ENCODE data around the gene INHBA.

INHBA gene

DNA sequence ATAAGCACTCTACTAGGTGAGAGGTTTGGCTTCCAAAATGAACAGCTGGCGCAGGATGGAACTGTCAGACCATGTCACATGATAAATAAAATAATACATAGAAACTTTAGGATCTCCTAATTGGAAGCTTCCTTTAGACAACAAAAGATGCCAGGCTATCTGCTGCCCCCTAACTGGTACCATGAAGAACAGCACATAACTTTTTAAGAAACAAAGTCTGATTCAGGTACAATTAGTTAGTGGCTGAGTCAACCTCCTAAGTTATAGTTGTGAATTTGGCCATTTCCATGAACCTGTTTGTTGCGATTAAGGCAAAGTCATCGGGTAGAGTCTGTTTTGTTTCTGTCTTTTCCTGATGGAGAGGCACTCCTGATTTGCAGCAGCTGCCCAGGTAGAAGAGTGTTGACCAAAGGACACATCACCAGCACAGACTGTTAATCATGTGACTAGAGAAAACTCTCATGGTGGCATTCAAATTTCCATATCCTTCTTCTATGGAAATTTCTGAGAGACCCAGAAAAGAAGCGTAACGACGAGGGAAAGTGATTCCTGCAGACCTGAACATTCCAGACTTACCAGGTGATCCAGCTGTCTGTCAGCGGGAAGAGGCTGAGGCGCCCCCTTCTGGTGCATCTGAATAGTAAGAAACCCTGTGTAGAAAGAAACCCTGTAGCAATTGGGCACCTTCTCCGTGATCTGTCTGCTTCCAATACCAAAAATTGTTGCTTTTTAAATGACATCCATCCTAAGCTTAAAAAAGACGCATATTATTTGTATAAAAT is 8.6 kb upstream of the INHBA start:
- DNase-seq (ENCODE audit: low read depth in 2 of 2), result no peak

DNA sequence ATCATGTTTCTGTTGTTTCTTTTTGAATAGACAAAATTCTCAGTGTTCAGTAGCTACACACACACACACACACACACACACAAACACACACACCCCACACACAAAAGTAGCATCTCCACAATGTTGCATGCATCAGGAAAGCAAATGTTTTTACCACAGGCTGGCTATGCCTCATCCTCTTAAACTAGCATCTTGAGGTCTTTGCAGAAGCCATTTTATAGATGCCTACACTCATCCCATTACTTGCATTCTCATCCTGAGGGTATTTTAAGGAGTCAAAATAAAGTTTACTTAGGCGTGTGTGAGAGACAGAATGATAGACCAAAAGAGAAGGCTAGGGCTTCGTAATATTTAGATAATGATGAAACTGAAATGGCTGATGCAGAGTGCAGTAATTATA is 7.9 kb upstream of the INHBA start:
- no peak for DNase-seq (ENCODE audit: low read depth in 2 of 2)

DNA sequence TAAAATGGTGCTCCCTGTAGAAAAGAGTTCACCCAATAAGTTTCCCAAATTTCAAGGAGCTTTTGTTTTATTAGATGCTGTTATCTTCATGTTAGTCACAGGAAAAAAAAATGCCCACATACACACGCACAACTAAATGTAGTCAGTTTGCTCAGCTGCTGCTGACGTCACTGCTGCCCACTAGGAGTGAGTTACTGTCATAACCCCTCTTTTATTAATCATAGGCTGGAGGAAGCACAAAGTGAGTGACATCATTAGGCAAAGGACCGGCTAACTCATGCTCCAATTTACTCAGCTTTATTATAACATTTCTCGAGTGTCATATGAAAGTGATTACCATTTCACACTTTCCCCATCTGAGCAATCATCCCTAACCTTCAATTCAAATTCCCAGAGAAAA is 6.7 kb upstream of the INHBA start:
- DNase-seq (ENCODE audit: low read depth in 2 of 2), result peak; percentile 63 to 65

DNA sequence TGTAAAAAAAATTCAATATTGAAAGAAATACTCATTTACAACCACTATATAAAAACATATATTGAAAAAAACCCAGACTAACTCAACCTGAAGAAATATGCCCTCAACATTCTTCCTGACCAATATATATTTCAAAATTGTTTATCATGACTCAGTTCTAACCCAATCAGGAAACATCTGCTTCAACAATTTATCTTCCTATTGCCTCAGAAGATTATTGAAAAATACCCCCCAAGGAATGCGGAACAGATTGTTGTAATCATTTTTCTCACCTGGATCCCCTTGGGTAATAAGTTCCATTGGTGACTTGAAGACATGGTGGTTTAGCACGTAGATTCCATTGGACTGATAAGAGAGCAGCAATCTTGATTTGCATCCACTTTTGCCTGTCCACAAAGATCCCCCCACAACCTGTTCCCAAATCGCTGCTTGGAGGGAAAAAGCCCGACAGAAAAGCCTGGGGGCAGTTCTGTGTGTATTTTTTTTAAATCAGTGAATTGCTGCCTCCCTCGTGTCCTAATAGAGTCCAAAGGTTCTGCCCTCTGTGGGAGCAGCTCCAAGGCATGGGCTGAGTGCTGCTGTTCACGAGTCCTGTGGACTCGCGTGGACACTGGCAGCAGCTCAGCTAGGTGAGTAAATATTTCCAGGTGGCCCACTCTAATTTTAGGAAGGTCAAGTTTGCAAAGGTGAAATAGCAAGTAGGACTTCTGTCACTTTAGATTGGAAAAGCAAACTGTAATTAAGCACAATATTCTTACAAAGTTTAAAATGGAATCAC is 5.9 kb upstream of the INHBA start:
- DNase-seq (ENCODE audit: low read depth in 2 of 2), result no peak

DNA sequence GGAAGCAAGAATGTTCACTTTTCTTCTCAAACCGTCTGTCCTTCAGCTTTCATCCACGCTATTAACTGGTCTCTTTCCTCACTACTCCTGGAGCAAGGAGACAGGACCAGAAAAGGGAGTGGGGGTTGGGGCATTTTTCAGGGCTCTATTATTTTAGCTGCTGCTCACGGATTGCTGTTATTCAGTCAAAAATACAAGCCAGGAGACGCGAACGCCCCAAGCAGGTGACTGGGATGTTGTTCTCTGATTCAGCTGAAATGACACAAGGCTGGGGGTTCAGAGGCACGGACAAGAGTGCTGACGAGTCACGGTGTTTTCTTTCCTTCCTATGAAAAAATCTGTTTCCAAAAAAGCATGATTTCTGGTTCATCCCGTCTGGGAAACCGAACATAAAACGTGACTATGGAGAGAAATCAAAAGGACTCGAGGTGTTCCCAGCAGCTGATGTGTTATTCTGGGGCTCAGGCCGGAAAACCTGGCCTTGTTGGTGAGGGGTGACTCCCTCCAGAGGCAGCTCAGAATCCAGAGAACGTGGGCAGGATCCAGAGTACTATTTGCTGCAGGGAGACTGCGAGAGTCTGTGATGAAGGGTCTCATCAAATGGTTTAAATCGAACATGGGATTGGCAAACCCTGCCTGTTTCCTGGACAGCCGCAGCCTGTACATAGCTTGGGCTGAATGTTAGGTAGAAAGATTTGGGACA is 3.5 kb upstream of the INHBA start:
- no peak for DNase-seq (ENCODE audit: low read depth in 2 of 2)

DNA sequence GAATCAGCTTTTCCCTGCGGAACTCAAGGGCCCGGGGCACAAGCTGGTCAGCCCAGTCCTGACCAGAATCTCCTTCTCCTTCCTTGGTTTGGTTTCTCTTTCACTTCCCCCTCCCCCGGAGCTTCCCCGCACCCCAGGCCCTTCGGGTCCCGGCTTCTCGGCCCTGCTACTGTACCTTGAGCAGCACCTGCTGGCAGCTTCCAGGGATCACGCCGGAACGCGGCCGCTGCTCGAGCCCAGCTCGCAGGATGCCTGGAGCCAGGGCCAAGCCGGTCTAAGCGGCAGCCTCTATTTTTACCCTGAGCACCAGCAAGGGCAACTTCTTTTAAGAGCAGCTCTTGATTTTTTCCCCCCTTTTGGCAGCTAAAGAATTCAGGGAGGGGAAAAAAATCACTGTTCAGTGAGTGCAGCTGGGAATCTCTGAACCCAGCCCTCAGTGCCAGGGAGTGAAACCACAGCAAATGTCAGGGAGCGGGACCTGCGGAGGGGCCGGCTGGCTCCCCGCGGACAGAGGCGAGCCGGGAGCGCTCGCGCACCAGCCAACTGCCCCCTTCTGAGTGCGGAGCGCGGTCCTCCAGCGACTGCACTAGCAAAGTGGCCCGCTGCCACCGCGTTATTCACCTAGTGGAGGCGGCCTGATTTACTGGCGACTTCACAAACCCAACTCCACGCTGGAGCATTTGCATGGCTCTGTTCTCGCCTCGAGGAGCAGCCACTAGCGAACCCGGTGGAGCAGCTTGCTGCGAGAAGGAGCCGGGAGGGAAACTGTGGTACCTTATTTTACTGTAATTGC is 2.4 kb upstream of the INHBA start:
- DNase-seq (ENCODE audit: low read depth in 2 of 2), result peak; percentile 74 to 79

DNA sequence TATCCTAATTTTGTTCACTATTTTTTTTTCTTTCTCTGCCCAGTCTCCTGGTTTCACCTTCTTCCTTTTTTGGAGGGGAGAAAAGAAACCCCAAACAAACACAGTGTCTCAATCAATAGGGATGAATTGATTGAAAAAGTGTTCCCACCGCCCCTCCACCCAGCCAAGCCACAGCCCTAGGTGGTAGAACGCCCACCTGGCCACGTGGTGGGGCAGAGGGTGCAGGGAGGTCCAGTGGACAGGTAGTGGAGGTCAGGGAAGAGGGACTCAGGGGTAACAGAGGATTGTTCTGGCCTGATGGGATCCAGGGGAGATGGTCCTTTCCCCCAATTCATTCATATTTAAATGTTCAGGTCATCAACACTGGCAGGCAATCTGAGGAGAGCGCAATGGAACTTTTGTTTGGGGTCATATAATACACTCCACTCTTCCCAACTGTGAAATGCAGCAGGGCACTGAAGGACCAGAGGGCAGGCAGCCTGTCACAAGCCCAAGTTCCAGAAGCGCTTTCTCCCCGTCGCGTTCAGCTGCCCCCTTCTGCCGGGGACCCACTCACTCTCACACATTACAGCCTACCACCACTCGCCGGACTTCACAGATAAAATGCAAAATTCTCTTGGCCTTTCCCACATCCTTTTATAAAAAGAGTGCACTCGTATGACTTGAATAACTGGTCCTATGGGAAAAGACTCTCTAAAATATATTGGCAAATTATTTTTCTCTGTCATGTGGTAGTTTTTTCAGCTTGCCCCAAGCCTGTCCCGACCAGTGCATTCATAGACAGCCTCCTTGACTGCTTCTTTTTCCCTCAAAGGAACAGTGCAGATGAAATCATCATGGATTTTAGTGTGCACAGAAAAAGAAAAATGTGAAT is 1.6 kb downstream of the INHBA start:
- DNase-seq (ENCODE audit: low read depth in 2 of 2), result no peak

DNA sequence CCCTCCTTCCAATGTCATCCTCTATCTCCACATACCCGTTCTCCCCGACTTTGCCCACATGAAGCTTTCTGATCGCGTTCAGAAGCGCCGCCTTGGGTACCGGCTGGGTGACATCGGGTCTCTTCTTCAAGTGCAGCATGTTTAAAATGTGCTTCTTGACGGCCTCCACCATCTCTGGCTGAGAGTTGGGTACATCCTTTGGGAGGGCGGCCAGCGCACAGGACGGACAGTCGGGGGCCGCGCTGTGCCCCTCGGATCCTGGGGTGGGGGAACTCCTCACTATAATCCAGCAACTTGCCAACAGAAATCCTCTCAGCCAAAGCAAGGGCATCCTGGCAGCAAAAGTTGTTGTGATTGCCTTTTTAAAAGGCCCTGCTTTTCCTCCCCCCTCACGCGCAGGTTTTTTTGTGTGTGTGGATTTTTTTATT is 2.8 kb downstream of the INHBA start:
- DNase-seq (ENCODE audit: low read depth in 2 of 2), result no peak

DNA sequence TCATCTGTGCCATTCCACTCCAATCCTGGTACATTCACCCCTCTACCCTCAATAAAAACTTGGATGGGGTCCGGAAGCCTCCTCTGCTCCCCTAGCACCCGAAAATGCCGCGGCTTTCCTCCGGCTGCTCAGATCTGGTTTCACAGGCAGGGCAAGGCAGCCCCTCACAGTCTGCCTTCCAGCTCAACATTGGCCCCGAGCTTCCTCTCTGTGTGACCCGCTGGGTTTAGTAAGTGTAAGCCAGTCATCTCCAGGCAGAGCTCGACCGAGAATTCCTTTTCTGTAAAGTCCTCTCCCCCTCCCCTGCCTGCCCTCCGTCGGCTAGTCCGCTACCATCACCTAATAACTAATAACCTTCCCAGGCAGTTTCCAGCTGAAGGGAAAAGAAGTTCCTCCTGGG is 3.4 kb downstream of the INHBA start:
- DNase-seq (ENCODE audit: low read depth in 2 of 2), result no peak

DNA sequence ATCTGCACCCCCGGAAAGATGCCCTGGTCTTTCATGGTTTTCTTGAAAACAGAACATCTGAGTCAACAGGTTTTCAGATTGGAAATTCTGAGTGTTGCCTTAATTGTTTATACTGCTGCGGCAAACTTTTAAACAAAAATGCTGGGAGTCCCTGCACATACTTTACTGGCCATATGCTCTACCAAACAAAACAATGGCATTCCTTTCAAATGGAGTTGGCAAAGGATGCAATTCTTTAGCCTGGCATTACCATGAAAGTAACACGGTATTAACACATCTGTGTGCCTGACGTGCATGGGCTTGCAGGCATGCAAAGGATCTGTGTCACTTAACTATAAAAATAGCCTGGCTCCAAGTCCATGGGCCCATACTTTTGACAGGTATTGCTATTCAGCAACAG is 4.2 kb downstream of the INHBA start:
- no peak for DNase-seq (ENCODE audit: low read depth in 2 of 2)

DNA sequence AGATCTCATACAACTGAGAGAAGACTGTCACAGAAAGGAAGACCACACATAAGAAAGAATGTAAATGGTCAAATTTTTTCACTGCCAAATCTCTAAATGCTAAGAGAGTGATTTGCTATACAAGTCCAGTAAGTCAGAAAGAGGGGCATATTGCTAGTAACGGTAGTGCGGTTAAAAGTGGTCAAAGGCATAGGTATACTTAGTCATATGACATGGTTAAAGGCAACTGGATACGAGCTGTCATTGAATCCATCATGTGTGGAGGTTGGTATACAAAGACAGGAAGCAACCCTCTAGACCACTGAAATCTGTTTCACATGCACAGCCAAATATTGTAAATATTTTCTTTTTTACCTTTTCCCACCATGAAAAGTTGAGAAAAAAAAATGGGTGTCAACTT is 4.8 kb downstream of the INHBA start:
- no peak for DNase-seq (ENCODE audit: low read depth in 2 of 2)

DNA sequence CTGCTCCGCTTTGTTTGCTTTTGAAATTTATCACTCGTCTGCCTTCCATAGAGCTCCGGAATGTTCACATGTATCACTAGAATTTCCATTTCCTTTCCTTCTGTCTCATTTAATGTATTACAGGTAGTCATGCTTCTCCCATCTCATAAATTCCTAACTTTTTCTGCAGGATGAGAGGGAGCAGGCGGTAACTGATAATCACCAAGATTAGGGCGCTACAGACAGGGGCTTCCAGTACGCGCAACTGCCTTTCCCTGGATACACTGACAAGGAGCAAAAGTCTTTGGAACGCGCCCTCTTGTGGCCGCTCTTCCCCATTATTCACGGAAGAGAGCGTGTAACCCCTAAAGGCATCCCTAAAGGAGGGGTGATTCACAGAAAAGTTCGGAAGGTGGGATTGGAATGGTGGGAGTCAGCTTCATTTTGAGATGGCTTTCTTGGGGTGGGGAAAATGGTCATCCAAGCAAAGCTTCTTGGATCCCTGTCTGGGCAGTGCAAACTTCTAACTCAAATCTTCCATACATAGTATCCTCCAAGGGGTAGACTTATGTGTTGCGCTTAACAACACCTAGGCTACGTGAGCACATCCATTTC is 6.5 kb downstream of the INHBA start:
- DNase-seq (ENCODE audit: low read depth in 2 of 2), result peak; percentile 81 to 83

DNA sequence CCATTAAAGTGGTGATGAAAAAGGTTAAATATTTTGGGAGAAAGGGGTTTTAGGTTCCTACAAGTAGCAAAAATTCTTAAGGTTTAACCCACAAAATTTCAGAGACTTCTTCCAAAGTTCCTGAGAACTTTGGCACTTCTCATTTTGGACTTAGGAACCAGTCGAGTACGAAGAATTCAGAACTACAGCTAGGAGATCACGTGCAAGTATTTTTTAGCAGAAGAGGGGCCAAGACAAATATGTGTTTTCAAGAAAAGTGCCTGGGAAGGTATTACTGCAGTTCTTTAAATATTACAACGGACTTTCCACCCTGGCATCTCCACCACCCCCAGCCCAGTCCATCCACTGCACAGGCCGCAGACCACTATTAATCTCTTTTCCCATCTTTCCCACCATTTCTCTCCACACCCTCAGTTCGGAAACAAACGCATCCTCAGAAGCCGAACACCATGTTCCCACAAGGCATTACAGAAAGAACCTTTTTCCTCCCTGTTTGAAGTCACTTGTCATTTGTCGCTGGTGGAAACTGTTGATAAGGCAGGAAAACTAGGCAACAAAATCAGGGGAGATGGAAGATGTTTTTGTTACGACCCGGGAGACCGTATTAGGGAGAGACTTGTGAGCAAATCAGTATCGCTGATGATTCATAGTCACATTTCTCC is 7.1 kb downstream of the INHBA start:
- no peak for DNase-seq (ENCODE audit: low read depth in 2 of 2)

DNA sequence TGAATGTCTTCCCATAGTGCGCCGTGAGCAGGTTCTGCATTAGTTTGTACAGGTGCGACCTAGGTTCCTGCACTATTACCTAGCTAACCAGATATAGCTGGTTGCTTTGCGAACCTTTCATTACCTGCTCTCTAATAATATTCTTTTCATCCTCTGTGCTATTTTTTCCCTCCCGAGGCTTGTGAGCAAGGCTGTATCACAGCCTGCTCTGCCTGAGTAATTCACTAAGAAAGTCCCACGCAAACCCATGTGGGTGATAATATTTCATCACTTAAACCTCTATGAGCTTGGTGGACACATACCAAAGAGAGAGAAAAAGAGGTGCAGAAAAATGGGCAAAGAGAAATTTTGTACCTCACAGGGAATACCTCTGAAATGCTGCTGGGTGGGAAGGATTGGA is 8.4 kb downstream of the INHBA start:
- no peak for DNase-seq (ENCODE audit: low read depth in 2 of 2)

DNA sequence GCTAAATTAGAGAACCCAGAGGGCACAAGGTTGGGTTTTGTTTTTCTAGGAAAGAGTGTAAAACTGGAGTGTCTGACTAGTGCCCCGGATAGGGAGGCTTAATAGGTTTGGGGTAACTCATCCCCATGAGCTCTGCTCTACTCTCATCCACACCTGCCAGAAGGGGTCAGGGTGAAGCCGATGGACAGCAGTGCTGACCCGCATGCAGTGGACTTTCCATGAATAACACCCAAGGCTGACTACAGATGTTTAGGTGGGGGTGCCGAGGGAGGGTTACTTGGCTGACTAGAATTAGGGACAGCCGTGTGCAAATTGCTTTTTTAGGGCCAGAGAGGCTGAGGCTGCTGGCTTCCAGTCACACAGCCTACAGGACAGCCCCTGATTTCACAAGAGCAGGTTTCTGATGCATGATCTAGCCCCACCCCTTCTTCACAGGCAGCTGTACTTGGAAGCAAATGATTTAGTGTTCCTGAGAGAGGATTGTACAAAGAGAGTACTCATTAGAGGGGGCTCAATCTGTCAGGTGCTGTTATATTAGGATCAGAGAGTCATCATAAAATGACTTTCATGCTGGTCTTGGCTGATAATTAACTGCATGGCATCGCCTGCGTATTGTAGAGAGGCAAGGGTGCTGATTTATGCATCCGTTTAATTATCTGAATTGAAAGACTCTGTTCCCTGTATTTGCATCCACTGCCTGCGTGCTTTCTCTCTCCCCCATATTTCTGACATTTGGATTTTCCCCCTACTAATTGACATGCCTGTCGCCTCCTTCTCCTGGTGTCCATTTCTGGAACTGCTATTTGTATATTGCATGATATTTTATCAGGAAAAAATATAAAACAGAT is 9.5 kb downstream of the INHBA start:
- DNase-seq (ENCODE audit: low read depth in 2 of 2), result no peak

DNA sequence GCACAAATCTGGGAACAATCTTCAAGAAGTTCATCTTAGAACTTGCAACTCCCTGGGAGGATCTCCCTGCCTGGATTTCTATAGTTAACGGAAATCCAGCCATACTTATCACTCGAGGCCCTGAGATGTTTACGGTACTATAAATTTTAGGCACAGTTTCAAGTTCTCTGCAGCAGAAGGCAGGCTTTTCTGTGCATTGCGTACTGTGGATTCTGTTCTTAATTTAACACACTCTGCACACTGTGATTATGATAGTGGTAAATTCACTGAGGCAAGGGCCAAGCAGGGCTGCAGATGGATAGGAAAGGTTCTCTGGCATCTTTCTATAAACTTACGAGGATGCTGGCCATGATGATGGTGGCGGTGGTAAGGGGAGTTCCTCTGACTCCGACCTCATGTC is 10.6 kb downstream of the INHBA start:
- no peak for DNase-seq (ENCODE audit: low read depth in 2 of 2)

DNA sequence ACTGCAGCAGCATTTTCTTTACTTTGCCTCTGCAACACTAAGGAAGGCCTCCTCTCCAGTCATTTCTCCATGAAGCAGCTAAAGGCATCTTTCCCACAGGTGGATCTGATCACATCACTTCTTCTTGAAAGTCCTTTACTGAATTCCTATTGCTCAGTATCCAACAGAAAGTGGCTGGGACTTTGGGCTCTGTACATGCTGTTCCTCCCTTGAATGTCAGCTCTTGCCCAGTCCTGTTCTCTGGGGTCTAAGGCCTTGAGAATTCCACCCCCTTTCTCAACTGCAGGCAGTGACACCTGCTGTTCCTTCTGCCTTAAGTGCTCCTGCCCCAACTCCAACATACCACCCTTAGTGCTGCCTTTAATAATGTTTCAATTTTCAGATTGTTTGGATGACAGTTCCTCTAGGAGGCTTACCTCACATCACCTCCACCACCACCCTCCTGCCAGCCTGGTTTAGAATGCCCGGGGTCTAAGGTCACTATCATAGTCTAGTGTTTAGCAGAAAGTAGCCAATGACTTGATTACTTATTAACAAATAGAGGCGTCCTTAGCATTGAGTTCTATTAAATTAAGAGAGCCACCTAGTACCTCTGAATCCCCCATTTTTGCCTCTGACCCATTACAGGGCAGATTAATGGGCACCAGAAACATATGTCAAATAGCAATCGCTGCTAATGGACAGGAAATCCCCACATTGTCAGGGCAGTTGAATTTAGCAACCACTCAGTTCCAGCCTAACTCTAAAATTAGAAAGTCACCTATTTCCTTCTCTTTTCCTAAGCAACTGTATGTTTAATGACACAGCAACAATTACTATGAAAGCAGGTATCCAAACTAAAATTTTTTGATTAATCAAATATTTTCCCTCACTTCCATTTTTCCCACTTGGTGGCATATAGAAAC is 11.4 kb downstream of the INHBA start:
- no peak for DNase-seq (ENCODE audit: low read depth in 2 of 2)

DNA sequence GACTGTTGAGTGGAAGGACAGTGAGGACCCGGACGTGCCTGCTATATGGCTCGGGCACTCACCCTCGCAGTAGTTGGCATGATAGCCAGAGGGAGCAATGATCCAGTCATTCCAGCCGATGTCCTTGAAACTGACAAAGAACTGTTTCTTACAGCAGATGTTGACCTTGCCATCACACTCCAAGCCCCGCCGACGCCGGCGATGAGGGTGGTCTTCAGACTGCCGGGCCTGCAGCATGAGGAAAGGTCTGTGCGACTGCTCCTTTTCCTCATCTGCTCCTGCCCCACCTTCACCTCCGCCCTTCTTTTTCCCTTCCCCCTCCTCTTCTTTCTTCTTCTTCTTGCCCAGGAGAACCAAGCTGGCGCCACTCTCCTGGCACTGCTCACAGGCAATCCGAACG is 13.1 kb downstream of the INHBA start:
- no peak for DNase-seq (ENCODE audit: low read depth in 2 of 2)

Measured in fibroblast of skin of left quadriceps (primary cell).